Common myeloid progenitor, CD34-positive (primary cell): ENCODE measurements around the gene STC2.

Experiments used
- CTCF ChIA-PET: fragments of 350-600 bp; sonication (Branson Sonifier 250); formaldehyde crosslinking; loops from one replicate; lab custom pipeline; 2021; ENCODE audit warnings: antibody characterized with exemption; lab: Charles Lee
- POLR2A ChIA-PET: fragments of 350-600 bp; sonication (Branson Sonifier 250); formaldehyde crosslinking; loops from one replicate; lab custom pipeline; 2021; ENCODE audit warnings: antibody characterized with exemption; lab: Charles Lee
- DNase-seq, 3 donors: peaks; one replicate each; pipeline versions ENCODE4 v3.0.0 to v3.0.0-alpha.2; 2013
- H3K27ac ChIP-seq, 2 experiments: 1 replicate in 1 of 2; 2 replicates in 1 of 2; pipeline ENCODE4 v1.7.0; 2013; ENCODE audit warnings: inconsistent platforms in 2 of 2, low read length in 2 of 2, mild to moderate bottlenecking in 2 of 2, low read depth in 1 of 2, moderate library complexity in 1 of 2; ENCODE audit not compliant: severe bottlenecking in 2 of 2, insufficient read depth in 1 of 2, poor library complexity in 1 of 2
- H3K27me3 ChIP-seq, 5 experiments: replicated peaks in 2 of 5; 1 replicate in 3 of 5; 2 replicates in 2 of 5; pipeline versions ENCODE4 v1.6.1 to v1.7.0; 2013; ENCODE audit warnings: low read length in 4 of 5, mild to moderate bottlenecking in 2 of 5, moderate library complexity in 2 of 5, inconsistent platforms in 1 of 5; ENCODE audit not compliant: insufficient read depth in 5 of 5, control insufficient read depth in 4 of 5
- H3K36me3 ChIP-seq, 4 experiments: 1 replicate in 2 of 4; 2 replicates in 2 of 4; pipeline versions ENCODE4 v1.6.1 to v1.7.0; 2013; ENCODE audit warnings: low read length in 3 of 4, control low read depth in 1 of 4, mild to moderate bottlenecking in 1 of 4; ENCODE audit not compliant: control insufficient read depth in 4 of 4, insufficient read depth in 4 of 4
- H3K4me1 ChIP-seq, 4 experiments: 1 replicate in 3 of 4; 2 replicates in 1 of 4; pipeline versions ENCODE4 v1.6.1 to v1.7.1; 2013; ENCODE audit warnings: low read length in 3 of 4, mild to moderate bottlenecking in 3 of 4, control low read depth in 1 of 4, inconsistent platforms in 1 of 4, moderate library complexity in 1 of 4; ENCODE audit not compliant: control insufficient read depth in 4 of 4, insufficient read depth in 4 of 4; ENCODE audit errors: control extremely low read depth in 1 of 4
- H3K4me3 ChIP-seq, 7 experiments: 1 replicate in 4 of 7; 2 replicates in 3 of 7; pipeline versions ENCODE4 v1.5.1 to v1.7.0; 2013; ENCODE audit warnings: mild to moderate bottlenecking in 7 of 7, low read length in 6 of 7, moderate library complexity in 6 of 7, inconsistent platforms in 2 of 7, low read depth in 2 of 7, control low read depth in 1 of 7; ENCODE audit not compliant: insufficient read depth in 4 of 7, control insufficient read depth in 1 of 7; ENCODE audit errors: extremely low read depth in 1 of 7
- H3K9me3 ChIP-seq, 5 experiments: 1 replicate in 4 of 5; 2 replicates in 1 of 5; pipeline versions ENCODE4 v1.6.1 to v1.7.1; 2013; ENCODE audit warnings: low read length in 4 of 5, mild to moderate bottlenecking in 2 of 5, inconsistent platforms in 1 of 5, low read depth in 1 of 5, moderate library complexity in 1 of 5; ENCODE audit not compliant: control insufficient read depth in 4 of 5, insufficient read depth in 2 of 5; ENCODE audit errors: control extremely low read depth in 1 of 5
- WGBS: methylation state at CpG from one replicate; pipeline ENCODE4 v1.1.5; 2013; ENCODE audit not compliant: insufficient coverage; 5-methylcytosine and 5-hydroxymethylcytosine counted together

STC2 gene

GRCh38 chr5:173342813-173343755 lies 14.9 kb upstream of the STC2 start:
- 99% methylated on average over 13 of the region's 13 CpGs for WGBS

GRCh38 chr5:173341961-173342430 lies 13.8 kb upstream of the STC2 start:
- H3K27me3 ChIP-seq = peaks cover 0 to 10% (median 3%) of the 10 kb centered on the region in 5 experiments
- H3K4me1 ChIP-seq = no peaks in the 10 kb centered on the region
- CTCF ChIA-PET = no interaction called here
- H3K36me3 ChIP-seq = no peaks in the 10 kb centered on the region
- WGBS = 100% methylated on average over 1 of the region's 7 CpGs
- POLR2A ChIA-PET = no interaction called here
- no peak overlapping the region for H3K27ac ChIP-seq
- DNase-seq = no peak
- H3K9me3 ChIP-seq = no peaks in the 10 kb centered on the region
- no peak overlapping the region for H3K4me3 ChIP-seq

More at GRCh38 chr5:173342813-173343755, 14.9 kb upstream of the STC2 start:
- ChIA-PET CTCF (no interaction called here), POLR2A (no interaction called here)
- H3K9me3 ChIP-seq = no peaks in the 10 kb centered on the region
- no peaks in the 10 kb centered on the region for H3K36me3 ChIP-seq
- peaks cover 0 to 10% (median 3%) of the 10 kb centered on the region in 5 experiments for H3K27me3 ChIP-seq
- no peaks in the 10 kb centered on the region for H3K4me1 ChIP-seq
- no peak overlapping the region for H3K4me3 ChIP-seq
- no peak for DNase-seq
- H3K27ac ChIP-seq = no peak overlapping the region

GRCh38 chr5:173340984-173341383 lies 12.8 kb upstream of the STC2 start:
- no peak for DNase-seq
- WGBS = 79% methylated on average over 6 of the region's 6 CpGs
- CTCF ChIA-PET = interaction anchor here (1.1 kb wide), 1 partner anchor 239 kb away, joined by 3 read pairs; no protein-coding TSS in a partner anchor
- Histone ChIP-seq H3K9me3 (no peaks in the 10 kb centered on the region), H3K36me3 (no peaks in the 10 kb centered on the region), H3K27me3 (peaks cover 0 to 14% (median 6%) of the 10 kb centered on the region in 5 experiments), H3K4me1 (no peaks in the 10 kb centered on the region), H3K4me3 (no peak overlapping the region), H3K27ac (no peak overlapping the region)
- POLR2A ChIA-PET = no interaction called here

GRCh38 chr5:173340451-173340850 lies 12.2 kb upstream of the STC2 start:
- no peaks in the 10 kb centered on the region for H3K36me3 ChIP-seq
- POLR2A ChIA-PET = no interaction called here
- WGBS = 86% methylated on average over 9 of the region's 9 CpGs
- H3K9me3 ChIP-seq = no peaks in the 10 kb centered on the region
- H3K27ac ChIP-seq = no peak overlapping the region
- CTCF ChIA-PET = interaction anchor here (0.7 to 1.1 kb wide), 2 partner anchors 9 to 239 kb away, joined by 3 read pairs; no protein-coding TSS in a partner anchor
- H3K27me3 ChIP-seq = peaks cover 0 to 19% (median 10%) of the 10 kb centered on the region in 5 experiments
- DNase-seq = no peak
- H3K4me3 ChIP-seq = no peak overlapping the region
- no peaks in the 10 kb centered on the region for H3K4me1 ChIP-seq

GRCh38 chr5:173339286-173339685 lies 11.1 kb upstream of the STC2 start:
- Histone ChIP-seq H3K36me3 (no peaks in the 10 kb centered on the region), H3K4me1 (no peaks in the 10 kb centered on the region), H3K27me3 (peaks cover 0 to 28% (median 10%) of the 10 kb centered on the region in 5 experiments), H3K9me3 (no peaks in the 10 kb centered on the region), H3K27ac (no peak overlapping the region), H3K4me3 (no peak overlapping the region)
- WGBS = 95% methylated on average over 10 of the region's 11 CpGs
- CTCF ChIA-PET = no interaction called here
- POLR2A ChIA-PET = no interaction called here
- DNase-seq = no peak

GRCh38 chr5:173338380-173339015 lies 10.3 kb upstream of the STC2 start:
- peaks cover 0 to 28% (median 10%) of the 10 kb centered on the region in 5 experiments for H3K27me3 ChIP-seq
- no peak overlapping the region for H3K4me3 ChIP-seq
- H3K27ac ChIP-seq = no peak overlapping the region
- no peaks in the 10 kb centered on the region for H3K4me1 ChIP-seq
- H3K36me3 ChIP-seq = no peaks in the 10 kb centered on the region
- POLR2A ChIA-PET = no interaction called here
- no peak for DNase-seq
- WGBS = 92% methylated on average over 8 of the region's 10 CpGs
- H3K9me3 ChIP-seq = no peaks in the 10 kb centered on the region
- CTCF ChIA-PET = interaction anchor here (1.3 kb wide), 2 partner anchors 11 to 42 kb away, joined by 3 to 4 read pairs; no protein-coding TSS in a partner anchor
